SK-N-SH treated with all-trans-retinoic acid at 6 μM for 48 hours (cell line): ENCODE results near the gene CFAP58.

Source experiments
- ARNTL ChIP-seq: fragments of 450-650 bp; formaldehyde crosslinking; IDR thresholded peaks from 2 replicates; pipeline ENCODE4 v1.5.0; 2020; ENCODE audit warnings: low read depth, mild to moderate bottlenecking, moderate library complexity, borderline replicate concordance
- BACH2 ChIP-seq: fragments of 250-450 bp; sonication (Bioruptor Pico); IDR thresholded peaks from 2 replicates; pipeline ENCODE4 v1.9.0; 2021; ENCODE audit warnings: mild to moderate bottlenecking, borderline replicate concordance
- ESRRG ChIP-seq: fragments of 250-450 bp; sonication (Bioruptor Pico); IDR thresholded peaks from 2 replicates; pipeline ENCODE4 v1.6.1; 2021; ENCODE audit warnings: mild to moderate bottlenecking
- PATZ1 ChIP-seq: fragments of 250-450 bp; sonication (Bioruptor Pico); IDR thresholded peaks from 2 replicates; pipeline ENCODE4 v1.8.0; 2020; ENCODE audit warnings: mild to moderate bottlenecking, moderate library complexity, borderline replicate concordance
- RARB ChIP-seq: fragments of 250-450 bp; sonication (Bioruptor Pico); IDR thresholded peaks from 2 replicates; pipeline ENCODE4 v1.8.0; 2021; ENCODE audit warnings: mild to moderate bottlenecking, moderate library complexity
- TCF4 ChIP-seq: fragments of 250-450 bp; sonication (Bioruptor Pico); IDR thresholded peaks from 2 replicates; pipeline ENCODE4 v1.8.0; 2021; ENCODE audit warnings: mild to moderate bottlenecking, moderate library complexity, borderline replicate concordance
- TSHZ2 ChIP-seq: fragments of 250-450 bp; sonication (Bioruptor Pico); IDR thresholded peaks from 2 replicates; pipeline ENCODE4 v1.5.0; 2020; ENCODE audit warnings: mild to moderate bottlenecking, moderate library complexity
- ZFP3 ChIP-seq: fragments of 250-450 bp; sonication (Bioruptor Pico); IDR thresholded peaks from 2 replicates; pipeline ENCODE4 v1.5.0; 2020; ENCODE audit warnings: mild to moderate bottlenecking, moderate library complexity
- ZFP30 ChIP-seq: fragments of 450-650 bp; formaldehyde crosslinking; IDR thresholded peaks from 2 replicates; pipeline ENCODE4 v1.5.0; 2022; ENCODE audit warnings: mild to moderate bottlenecking, moderate library complexity
- TF ChIP-seq, protein P1 (sequence below): fragments of 250-450 bp; sonication (Bioruptor Pico); IDR thresholded peaks from 2 replicates; pipeline ENCODE4 v1.8.0; 2021; ENCODE audit warnings: low read depth, mild to moderate bottlenecking, moderate library complexity, borderline replicate concordance

- TF ChIP-seq ZFP3 (CRISPR knock-in tag) (no peak), PATZ1 (CRISPR knock-in tag) (no peak), ZFP30 (CRISPR knock-in tag) (no peak), ESRRG (CRISPR knock-in tag) (no peak), RARB (CRISPR knock-in tag) (no peak), ARNTL (CRISPR knock-in tag) (no peak), TCF4 (no peak), BACH2 (CRISPR knock-in tag) (no peak), TSHZ2 (CRISPR knock-in tag) (no peak)
- TF ChIP-seq, protein P1, sequence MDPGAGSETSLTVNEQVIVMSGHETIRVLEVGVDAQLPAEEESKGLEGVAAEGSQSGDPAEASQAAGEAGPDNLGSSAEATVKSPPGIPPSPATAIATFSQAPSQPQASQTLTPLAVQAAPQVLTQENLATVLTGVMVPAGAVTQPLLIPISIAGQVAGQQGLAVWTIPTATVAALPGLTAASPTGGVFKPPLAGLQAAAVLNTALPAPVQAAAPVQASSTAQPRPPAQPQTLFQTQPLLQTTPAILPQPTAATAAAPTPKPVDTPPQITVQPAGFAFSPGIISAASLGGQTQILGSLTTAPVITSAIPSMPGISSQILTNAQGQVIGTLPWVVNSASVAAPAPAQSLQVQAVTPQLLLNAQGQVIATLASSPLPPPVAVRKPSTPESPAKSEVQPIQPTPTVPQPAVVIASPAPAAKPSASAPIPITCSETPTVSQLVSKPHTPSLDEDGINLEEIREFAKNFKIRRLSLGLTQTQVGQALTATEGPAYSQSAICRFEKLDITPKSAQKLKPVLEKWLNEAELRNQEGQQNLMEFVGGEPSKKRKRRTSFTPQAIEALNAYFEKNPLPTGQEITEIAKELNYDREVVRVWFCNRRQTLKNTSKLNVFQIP (CRISPR knock-in tag) = no peak
Observed at GRCh38 chr10:104472957-104473745, 119.5 kb downstream of the CFAP58 start.
